HG03103 (cell line): ENCODE data around the gene ACBD4.

Experiments
- ATAC-seq: cut with Tn5 transposase; IDR thresholded peaks from one replicate; pipeline ENCODE4 v1.9.1; 2021; ENCODE audit warnings: low read depth; ENCODE audit not compliant: unreplicated experiment

ACBD4 gene

DNA sequence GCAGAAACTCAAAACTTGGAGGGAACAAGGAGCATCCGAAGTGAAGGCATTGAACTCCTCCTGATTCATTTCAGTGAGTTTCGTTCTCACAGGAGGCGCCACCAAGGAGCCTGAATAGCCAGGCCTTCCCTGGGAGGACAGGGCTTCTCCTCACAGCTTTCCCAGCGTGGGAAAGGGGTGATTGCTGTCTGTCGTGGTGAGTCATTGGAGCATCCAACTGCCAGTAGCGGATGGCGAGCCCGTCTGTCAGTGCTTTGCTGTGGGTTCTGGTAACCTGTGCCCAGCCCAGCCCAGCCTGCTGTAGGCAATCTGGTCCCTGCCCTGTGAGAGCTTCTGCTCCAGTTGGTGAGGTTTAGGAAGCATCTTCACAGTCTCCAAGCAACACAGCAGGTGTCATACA, 31.5 kb upstream of the ACBD4 start:
- ATAC-seq: no peak

DNA sequence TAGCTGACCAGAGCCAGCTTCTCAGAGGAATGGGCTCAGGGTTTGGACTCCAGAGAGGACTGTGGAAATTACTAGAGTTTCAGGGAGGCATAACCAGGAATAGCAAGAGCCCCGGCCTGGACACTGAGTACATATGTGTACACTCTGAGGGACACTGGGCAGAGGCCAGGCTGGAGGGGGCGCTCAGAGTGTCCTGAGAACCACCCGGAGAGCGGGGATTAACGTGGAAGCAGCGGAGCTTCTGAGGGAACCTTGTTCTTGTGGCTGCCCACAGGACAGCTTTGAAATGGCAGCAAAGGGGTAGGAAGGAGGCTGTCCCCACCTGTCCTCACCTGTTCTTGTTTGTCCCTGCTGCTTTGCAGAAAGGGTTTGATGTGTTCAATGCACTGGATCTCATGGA, 31.0 kb upstream of the ACBD4 start:
- no peak for ATAC-seq

DNA sequence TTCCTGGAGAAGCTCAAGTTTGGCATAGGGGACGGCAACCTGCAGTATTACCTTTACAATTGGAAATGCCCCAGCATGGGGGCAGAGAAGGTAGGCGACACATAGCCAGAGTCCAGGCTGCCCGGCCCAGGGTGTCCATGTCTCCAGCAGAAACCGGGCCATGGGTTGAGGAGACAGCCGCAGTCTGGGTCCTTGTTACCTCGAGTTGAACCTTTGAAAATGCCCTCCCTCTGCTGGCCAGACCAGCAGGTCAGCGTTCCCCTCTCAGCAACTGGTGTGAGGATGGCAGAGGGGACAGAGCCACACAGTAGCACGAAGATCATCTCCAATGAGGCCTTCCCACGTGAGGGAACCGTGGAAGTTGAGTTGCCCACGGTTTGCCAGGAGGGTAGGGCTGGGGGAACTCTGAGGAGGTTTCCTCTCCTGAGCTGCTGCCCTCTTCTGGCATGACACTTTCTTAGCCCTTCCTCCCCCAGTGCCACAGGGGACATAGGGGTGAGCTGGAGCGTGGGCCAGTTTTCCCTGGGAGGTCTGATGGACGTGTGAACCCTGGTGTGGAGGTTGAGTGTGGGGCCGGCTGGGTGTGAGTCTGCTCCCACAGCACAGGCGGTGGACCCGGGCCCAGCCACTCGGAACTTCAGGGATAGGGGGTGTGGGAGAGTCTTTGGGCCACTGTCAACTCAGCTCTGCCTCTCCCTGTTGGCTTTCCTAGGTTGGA, 30.4 kb upstream of the ACBD4 start:
- no peak for ATAC-seq

DNA sequence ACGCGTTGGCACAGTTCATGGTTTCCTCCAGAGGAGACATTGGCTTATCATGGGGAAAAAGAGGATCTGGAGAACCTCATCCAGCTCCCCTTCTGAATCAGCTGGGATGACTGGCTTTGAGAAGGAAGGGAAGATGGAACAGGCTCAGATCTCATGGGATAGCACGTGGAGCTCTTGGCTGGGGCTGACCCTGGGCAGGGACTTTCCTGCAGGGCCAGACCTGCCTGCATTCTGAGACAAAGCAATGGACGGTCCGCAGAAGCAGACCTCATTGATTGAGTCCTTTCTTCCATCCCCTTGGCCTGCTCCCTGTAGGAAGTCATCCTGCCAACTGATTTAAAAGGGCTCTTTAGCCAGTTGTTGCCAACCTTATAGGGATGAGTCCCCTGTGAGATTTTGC, 29.4 kb upstream of the ACBD4 start:
- ATAC-seq: no peak

DNA sequence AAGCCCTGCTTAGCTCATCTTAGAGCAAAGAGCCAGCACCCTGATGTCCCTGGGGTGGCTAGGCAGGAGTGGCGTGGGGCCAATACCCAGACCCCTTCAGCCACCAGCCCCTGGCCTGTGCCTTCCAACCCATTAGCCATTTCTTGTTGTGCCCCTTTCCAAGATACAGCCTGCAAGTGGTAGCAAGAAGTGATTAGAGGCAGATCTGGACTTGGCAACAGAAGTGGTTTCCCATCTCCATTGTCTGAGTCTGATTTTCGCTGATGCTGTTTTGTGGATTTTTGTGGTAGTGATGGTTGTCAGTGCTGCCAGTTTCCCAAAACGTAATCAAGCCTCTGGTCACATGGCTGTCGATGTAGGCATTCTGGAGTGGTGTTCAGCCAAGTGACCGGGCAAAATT, 28.9 kb upstream of the ACBD4 start:
- no peak for ATAC-seq

DNA sequence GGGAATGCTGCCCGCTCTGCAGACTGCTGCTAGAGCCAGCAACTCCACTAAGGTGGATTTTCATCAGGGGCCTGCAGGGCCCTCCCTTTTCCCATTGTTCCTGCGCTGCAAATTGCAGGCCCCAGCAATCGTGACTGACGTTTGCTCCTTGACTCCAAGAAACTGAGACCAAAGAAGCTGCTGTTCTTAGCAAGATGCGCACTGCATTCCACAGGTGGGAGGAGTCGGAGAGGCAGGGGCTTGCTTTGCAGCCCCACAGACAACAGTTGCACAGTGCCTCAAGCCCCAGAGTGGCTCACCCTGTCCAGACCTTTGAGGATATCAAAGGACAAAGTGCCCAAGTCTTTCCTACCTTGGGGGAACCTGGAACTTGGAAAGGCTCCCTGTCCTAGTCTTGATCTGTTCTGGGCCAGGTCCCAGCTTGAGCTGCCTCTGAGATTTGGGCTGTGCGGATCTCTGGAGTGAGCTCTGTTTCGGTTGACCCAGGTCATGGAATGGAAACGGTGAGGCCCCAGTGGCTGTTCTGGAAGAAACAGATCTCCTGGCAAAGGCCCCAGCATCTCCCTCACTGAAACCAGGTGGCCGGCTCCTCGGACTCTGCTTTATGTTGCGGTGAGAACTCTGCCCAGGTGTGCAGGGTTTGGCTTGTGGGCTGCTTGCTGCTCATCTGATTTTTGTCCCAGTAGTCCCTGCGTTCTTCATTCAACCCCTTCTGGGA, 28.0 kb upstream of the ACBD4 start:
- ATAC-seq: no peak

DNA sequence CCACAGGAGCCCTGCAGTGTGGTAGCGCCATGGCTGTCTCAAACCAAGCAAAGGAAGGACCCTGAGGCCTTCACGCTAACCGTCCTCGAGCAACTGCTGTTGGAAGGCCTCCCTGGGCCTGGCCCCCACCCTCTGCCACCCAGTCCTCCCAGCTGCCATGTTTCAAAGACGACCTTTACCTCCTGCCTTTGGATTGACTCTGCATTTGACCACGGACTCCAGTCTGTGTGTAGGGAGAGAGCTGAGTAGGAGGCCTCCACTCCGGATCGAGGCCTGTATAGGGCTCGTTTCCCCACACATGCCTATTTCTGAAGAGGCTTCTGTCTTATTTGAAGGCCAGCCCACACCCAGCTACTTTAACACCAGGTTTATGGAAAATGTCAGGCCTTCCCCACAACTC, 27.4 kb upstream of the ACBD4 start:
- no peak for ATAC-seq

DNA sequence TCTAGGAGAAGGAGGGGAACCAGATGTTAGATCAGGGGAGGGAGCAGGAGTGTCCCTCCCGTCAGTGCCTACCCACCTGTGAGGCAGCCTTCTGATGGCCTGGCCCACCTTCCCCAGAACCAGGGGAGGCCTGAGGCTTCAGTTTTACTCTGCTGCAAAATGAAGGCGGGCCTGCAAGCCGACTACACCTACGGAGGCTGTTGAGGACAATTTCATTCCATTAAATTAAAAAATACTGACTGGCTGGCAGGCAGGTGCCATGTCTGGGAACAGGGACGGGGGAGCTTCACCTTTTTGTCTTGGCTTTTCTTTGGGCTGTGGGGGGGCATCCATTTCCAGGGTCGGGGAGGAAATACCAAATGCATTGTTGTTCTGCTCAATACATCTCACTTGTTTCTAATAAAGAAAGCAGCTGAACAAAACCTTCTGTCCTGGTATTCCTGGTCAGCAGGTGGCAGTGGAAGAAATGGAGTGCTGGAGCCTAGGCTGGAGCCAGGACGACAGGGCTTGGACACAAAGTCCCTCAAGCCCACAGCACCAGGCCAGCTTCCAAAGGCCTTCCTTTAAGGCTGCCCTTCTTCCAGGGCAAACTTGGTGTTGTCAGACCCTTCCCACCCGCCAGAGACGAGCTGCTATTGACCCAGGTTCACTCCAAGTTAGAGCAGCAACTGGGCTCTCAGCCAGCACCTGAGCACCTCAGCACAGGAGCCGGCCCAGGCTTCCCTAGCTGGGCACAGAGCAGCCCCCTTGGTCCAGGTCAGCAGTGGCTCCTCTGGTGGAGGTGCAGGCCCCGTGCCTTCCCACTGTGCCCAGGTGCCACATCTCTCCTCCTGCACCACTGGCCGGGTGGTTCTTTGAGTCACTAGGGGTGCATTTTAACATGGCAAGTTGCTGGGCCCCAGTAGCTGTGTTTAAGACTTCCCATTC, 26.6 kb upstream of the ACBD4 start:
- no peak for ATAC-seq

DNA sequence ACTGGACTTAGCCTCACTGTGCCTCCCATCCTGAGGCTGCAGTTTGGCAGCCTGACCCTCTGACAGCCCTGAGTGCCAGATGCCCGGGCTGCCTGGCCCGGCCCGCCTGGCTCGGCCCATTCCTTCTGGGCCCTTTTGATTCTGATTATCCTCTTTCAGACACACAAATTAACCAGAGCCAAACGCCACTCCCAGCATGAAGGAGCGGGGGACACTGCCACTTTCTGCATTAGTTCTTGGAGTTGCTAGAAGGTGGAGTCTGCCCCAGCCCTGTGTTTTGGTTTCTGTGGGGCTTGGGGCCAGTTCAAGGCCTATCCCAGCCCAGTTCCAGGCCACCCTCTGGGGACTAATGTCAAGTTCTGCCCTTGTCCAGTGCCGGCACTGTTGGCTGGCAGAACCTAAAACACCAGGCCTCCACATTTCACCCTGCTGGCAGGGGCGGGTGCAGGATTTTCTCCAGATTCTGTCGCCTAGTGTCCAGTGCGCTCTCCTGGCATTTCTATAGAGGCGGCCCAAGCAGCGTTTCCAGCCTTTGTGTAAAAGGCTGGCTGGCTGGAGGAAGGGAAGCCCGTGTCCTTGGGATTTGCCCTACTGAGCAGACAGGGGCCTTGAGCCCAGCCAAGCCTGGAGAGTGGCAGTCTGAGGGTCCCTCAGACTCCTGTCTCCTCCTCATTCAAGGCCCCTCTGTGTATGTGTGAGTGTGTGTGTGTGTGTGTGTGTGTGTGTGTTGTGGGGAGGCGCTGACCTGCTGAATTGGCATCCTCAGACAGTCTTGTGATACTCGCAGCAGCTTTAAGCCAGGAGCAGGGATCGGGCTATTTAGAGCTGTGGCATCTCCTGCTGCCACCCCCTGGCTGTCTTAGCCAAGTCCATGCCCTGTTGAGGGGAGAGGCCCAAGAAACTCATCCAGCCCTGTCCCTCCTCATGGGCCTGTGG, 24.5 kb upstream of the ACBD4 start:
- no peak for ATAC-seq

DNA sequence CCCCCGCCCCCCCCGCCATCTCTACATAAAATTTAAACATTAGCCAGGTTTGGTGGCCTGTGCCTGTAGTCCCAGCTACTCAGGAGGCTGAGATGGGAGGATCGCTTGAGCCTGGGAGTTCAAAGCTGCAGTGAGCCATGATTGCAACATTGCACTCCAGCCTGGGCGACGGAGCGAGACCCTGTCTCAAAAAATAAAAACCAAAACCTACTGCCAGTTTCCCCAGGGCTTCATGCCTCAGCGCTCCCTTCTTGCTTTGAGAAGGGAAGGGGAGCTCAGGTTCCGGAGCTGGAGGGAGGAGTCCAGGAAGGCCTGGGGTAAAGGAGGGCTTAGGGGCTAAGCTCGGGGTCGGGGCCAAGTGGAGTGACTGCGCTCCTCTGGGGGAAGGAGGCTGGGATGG, 23.6 kb upstream of the ACBD4 start:
- ATAC-seq: no peak

DNA sequence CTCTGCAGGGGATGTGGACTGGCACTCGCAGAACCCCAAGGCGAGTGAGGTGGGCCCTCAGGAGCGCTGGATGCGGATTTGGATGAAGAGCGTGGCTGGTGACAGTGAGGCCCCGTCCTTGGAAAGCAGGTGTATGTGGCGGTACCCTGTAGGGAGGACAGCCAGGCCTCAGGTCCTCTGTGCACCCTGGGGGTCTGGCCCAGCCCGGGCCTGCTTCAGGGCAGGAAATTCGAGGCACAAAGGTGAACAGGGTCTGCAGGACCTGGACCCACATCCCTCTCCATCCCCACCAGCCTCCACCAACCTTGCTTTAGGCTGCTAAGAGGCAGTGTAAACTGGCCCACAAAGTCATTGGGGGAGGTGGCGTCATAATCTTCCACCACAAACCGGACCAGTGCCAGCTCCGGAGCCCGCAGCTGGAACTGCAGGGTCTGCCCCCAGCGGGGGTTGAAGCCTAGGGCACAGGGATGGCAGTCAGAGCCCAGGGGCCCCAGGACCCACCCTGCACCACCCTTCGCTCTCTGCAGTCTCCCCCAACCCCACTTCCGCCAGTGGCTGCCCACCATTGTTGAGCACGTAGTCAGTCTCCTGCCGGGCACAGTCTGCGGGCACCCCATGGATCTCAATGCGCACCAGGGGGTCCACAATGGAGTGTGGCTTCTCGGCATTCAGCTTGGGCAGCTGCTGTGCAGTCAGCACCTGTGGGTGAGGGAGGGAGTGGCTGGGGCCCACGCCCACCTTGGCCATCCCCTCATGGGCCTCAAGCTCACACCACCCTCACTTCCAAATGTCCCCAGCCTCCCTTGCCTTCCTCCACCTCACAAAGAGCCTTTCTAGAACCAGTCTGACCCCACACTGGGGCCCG, 22.7 kb upstream of the ACBD4 start:
- no peak for ATAC-seq

DNA sequence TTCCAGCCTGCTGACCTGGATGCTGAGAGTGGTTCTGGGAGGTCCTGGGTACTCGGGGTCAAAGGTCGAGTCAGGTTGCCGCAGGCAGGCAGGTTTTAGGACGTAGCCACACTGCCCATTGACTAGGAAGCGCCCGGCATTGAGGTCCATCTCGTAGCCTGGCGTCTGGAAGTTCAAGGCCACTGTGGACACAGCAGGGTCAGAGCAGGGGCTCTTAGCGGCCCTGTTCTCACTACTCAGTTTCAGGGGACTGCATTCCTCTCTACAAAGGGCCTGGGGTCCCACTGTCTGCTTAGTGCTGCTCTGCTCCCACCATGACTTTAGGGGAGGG, 22.1 kb upstream of the ACBD4 start:
- ATAC-seq: no peak

DNA sequence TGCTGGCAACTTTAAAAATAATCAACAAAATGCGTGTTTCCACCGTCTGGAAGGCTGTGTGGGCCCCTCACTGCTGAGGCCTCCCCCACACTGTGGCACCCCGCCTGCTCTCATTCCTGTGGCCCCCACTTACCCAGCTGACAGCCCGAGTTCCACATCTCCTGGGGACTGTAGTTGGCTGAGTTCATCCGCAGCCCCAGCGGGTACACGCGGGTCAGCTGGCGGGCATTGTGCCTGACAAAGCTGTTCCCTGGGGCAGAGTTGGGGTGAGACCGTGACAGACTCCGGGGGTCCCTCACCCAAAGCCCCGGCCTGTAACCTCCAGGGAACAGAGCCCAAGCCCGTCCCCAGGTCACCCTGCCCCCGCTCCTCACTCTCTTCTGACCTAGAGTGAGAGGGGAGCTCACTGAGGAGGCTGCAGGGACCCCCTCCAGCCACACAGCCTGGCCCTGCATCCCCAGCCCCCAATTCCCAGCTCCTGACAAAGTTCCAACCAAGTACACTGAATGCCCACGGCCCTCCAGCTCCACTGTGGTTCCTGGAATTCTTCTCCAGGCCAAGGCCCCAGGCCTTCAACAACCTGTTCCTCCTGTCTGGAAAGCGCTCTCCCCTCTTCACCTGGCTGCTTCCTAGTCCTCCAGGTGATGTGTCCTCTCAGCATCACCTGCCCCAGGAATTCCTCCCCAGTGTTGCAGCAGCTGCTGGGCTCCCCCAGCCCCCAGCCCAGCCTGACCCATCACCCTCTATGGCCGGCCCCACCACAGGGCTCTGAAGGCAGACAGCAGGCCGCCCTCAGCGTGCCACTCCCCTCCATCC, 21.2 kb upstream of the ACBD4 start:
- no peak for ATAC-seq

DNA sequence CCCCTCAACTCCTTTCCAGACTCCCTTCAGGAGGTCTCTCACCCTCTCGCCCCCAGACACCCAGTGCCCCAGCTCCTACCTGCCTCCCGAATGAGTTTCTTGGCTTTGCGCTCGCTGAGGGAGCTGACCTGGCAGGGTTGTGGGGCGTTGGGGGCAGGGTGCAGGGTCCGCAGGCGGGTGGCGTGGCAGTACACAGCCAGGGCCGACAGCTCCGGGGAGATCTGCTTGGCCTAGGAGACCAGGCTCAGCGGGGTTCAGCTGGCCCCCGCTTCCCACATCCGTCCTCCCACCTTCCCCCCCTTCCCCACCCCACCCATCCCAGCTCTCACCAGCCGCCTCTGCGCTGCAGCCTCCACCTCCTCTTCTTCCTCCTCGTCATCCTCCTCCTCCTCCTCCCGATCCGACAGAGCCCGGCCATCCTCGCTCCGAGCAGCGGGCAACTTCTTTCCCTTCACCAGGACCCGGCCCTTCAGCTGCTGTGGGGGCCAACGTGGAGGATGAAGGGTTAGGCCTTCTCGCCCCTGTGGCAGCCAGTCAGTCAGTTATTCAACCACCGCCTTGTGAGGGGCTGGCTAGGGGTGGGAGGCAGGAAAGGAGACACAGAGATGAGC, 20.4 kb upstream of the ACBD4 start:
- ATAC-seq: no peak

DNA sequence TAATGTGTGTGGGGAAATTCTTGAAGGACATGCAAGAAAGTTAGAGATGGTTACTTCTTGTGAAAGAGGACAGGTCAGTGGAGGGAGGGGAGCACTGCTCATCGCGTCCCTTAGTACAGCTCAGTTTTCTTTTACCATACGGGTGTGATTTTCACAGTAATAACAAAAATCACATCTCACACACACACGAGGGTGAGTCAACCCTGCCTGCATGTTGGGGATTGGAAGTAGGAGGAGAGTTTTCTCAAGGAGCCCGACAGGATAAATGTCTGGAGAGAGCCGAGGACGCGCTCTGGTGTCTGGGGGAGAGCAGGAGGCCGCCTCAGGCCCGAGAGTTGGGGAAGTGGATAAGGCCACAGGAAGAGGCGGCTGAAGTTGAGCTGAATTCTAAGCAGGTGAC, 19.6 kb upstream of the ACBD4 start:
- ATAC-seq: no peak

DNA sequence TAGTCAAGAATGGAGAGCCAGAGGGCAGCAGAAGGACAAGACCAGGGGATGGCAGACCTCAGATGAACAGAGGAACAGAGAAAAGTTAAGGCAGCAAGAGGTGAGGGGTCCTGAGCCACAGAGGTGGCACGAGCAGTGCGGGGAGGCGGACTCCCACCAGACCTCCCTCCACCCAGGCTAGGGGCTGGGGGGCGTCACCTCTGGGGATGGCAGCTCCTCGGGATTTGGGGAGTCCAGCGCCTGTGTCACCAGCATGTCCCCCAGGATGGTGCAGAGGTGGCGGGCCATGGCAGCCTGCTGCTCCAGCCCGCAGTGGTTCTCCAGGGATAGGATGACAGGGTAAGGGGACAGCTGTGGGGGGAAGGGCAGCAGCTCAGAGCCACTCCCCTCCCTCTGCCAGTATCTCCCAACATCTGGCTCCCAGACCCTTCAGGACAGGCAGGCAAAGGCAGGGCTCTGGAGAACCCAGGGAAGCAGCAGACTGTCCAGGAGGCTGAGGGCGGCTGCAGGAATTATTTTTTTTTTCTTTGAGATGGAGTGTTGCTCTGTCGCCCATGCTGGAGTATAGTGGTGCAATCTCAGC, 19.0 kb upstream of the ACBD4 start:
- no peak for ATAC-seq

DNA sequence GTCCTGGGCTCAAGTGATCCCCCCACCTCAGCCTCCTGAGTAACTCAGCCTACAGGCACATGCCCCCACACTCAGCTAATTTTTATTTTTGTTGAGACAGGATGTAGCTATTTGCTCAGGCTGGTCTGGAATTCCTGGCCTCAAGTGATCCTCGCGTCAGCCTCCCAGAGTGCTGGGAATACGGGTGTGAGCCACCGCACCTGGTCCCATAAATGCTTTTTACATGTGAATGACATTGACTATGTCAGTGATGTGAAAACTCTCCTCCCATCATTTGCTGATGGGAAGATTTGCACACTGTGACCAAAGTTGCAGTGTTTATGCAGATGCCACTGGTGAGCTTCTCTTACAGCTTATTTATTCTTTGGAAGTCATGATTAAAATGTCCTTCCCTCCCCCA, 18.2 kb upstream of the ACBD4 start:
- no peak for ATAC-seq
